NCI-H1436 treated with DMSO at 0.1 percent for 48 hours (cell line): ENCODE measurements around the gene PRKD1.

Source experiments
- DNase-seq: peaks from one replicate; lab custom pipeline; 2025; lab: John Stamatoyannopoulos, UW

Gene PRKD1

DNA sequence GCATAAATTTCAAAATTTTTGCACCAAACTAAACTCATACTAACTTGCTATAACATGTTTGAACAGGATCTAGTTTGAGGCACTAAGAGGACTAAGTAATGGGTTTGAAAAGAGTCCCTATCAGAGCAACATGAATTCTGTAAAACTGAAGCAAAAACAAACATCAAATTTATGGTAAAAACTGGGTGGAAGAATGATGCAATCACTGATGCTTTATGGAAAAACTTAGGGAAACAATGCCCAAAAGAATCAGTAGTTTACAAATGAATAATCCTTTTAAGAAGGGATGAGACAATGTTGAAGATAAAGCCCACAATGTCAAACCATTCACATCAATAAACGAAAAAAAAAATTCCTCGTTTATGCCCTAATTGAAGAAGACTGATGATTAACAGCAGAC lies 88.9 kb downstream of the PRKD1 start:
- no peak for DNase-seq

- no peak for DNase-seq
These were observed 91.3 kb downstream of the PRKD1 start for GRCh38 chr14:29836395-29836794.

GRCh38 chr14:29832042-29832441 lies 95.6 kb downstream of the PRKD1 start:
- DNase-seq = no peak

- DNase-seq = no peak
These were observed 97.8 kb downstream of the PRKD1 start for GRCh38 chr14:29829851-29830250.

GRCh38 chr14:29823816-29824215 lies 103.8 kb downstream of the PRKD1 start:
- no peak for DNase-seq

DNA sequence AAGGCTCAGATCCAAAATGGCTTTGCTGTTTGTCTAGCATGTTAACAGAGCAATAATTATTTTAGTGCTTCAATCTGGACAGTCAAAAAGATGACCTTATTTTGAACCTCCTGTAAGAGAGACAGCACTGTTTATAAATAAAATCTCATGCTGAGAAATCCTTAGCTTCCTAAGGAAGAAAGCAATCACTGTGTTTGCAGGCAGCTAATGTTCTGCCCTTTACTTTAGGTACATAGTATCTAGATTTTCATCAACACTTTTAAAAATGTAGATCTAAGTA lies 105.3 kb downstream of the PRKD1 start:
- no peak for DNase-seq

DNA sequence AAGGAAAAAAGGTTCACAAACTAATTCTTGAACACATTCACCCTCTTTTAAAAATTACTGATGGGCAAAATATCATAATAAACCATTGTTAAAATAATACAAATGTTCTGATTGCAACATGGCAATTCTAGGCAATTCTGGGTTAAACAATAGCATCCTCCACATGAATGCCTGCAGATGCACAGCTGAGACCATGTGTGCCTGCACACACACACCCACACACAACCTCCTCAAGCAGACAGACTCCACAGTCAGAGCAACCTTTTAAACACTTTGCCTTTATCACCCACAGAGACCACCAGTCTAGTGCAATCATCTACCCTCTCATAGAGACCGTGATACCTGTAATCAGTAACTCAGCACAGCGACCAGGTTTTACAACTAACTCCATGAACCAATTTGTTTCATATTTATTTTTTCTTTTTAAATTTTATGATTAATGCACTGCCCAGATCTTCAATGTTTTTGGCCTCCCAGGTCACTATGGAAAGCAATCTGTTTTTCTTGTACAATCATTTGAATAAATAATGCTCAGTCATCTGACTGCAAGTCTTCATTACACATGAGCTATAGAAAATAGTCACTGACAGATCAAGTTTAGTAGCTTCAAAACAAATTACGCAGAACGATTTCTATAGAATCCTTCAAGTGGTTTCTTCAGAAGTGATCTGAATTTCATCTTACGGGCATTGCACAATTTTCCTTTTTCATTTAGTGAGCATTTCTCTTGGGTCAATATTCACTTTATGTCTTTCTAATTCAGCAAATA lies 105.8 kb downstream of the PRKD1 start:
- DNase-seq = no peak

- no peak for DNase-seq
These were observed 106.4 kb downstream of the PRKD1 start for GRCh38 chr14:29821242-29821641.

- DNase-seq = no peak
These were observed 106.9 kb downstream of the PRKD1 start for GRCh38 chr14:29820785-29821184.

- DNase-seq = no peak
These were observed 109.8 kb downstream of the PRKD1 start for GRCh38 chr14:29817767-29818405.

GRCh38 chr14:29815016-29815674 lies 112.5 kb downstream of the PRKD1 start:
- no peak for DNase-seq

GRCh38 chr14:29814156-29815015 lies 113.3 kb downstream of the PRKD1 start:
- DNase-seq = no peak

GRCh38 chr14:29810682-29811081 lies 117.0 kb downstream of the PRKD1 start:
- DNase-seq = peak; percentile 91

GRCh38 chr14:29810064-29810463 lies 117.6 kb downstream of the PRKD1 start:
- no peak for DNase-seq

GRCh38 chr14:29806124-29806517 lies 121.5 kb downstream of the PRKD1 start:
- no peak for DNase-seq

DNA sequence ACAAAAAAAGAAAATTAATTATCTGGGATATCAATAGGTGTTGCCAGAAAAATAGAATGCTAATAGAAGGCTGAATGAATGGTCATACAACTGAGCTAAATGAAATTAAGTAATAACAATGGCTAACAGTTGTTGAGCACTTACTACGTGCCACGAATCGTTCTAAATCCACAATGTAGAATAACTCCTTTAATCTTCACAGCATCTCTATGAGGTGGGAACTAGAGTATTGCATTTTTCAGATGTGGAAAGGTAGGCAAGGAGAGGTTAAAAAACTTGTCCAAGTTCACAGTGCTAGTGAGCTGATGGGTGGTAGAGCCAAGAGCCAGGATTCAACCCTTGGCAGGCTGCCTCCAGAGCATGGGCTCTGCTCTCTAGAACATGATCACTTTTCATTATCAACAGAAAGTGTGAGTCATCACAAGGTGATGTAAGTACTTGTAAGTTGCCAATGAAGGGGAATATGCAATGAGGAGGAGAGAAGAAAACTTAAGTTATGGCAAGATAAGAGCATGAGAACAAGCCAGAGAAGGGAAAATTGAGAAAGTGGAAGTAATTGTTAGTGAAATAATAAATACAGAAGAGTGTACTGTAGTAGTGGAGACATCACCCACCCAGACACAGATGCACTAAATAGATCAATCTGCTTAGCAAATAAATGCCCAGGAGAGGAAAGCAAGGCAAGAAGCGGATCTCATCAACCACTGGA lies 122.1 kb downstream of the PRKD1 start:
- DNase-seq = peak; percentile 56

GRCh38 chr14:29804481-29805266 lies 123.0 kb downstream of the PRKD1 start:
- no peak for DNase-seq

DNA sequence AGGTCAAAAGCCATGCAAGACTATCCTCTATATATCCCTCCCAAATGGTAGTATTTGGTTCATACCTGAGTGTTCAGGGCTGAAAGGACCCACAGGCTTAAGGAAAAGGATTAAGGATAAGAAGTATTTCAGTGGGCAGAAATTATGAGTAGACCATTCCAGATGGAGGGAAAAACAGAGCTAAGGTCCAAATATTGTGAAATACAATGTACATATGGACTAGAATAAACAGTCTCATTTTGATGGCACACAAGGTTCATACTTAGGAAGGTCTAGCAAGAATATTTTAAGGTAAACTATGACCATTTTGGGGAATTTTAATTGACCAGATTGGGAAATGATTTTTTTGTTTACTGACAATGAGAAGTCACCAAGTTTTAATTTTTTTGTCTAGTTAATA lies 124.6 kb downstream of the PRKD1 start:
- DNase-seq = no peak

GRCh38 chr14:29802211-29802610 lies 125.4 kb downstream of the PRKD1 start:
- no peak for DNase-seq

- no peak for DNase-seq
These were observed 126.7 kb downstream of the PRKD1 start for GRCh38 chr14:29800961-29801360.

GRCh38 chr14:29799464-29800095 lies 128.1 kb downstream of the PRKD1 start:
- DNase-seq = no peak
